A673 (cell line): ENCODE results near the gene KRTAP5-10. TPM values are rescaled to one million over a fixed set of nuclear protein-coding genes. Genes with fewer than 3 reads are reported as not detected.

Source experiments
- BruUV-seq: library from RNA; stranded (reverse); fragments of 400-500 nt; replicated peaks from 2 replicates; lab custom pipeline; 2021; lab: Mats Ljungman, UMichigan
- CTCF ChIA-PET: fragments of 300-600 bp; sonication (Branson Sonifier 250); formaldehyde crosslinking; loops from one replicate; lab custom pipeline; 2022; ENCODE audit warnings: antibody characterized with exemption; lab: Charles Lee
- POLR2A ChIA-PET: fragments of 300-600 bp; sonication (Branson Sonifier 250); formaldehyde crosslinking; loops from one replicate; lab custom pipeline; 2022; ENCODE audit warnings: antibody characterized with exemption; ENCODE audit not compliant: low non-redundant PET; lab: Charles Lee
- DNase-seq: peaks from one replicate; pipeline ENCODE4 v3.0.0-alpha.2; 2015; ENCODE audit warnings: low spot score
- H3K27ac ChIP-seq: fragments of 200-600 bp; sonication (generic); 2 replicates; pipeline ENCODE4 v1.5.1; 2016; ENCODE audit warnings: mixed run types, low read depth, mild to moderate bottlenecking, mixed read lengths, antibody characterized with exemption, low read length; ENCODE audit not compliant: poor library complexity, severe bottlenecking
- H3K27me3 ChIP-seq: fragments of 200-600 bp; sonication (generic); replicated peaks from 2 replicates; pipeline ENCODE4 v1.6.1; 2017; ENCODE audit warnings: mixed run types, low read depth, mild to moderate bottlenecking, mixed read lengths, antibody characterized with exemption, low read length; ENCODE audit not compliant: insufficient read depth, poor library complexity
- H3K36me3 ChIP-seq: fragments of 200-600 bp; sonication (generic); 2 replicates; pipeline ENCODE4 v1.6.1; 2016; ENCODE audit warnings: mixed run types, mild to moderate bottlenecking, mixed read lengths, antibody characterized with exemption, low read length; ENCODE audit not compliant: insufficient read depth, poor library complexity, severe bottlenecking
- H3K4me1 ChIP-seq: fragments of 200-600 bp; sonication (generic); 2 replicates; pipeline ENCODE4 v1.6.1; 2017; ENCODE audit warnings: mixed run types, mild to moderate bottlenecking, mixed read lengths, antibody characterized with exemption, low read length; ENCODE audit not compliant: insufficient read depth, poor library complexity, severe bottlenecking
- H3K4me3 ChIP-seq: fragments of 200-600 bp; sonication (generic); 2 replicates; pipeline ENCODE4 v1.5.1; 2016; ENCODE audit warnings: low read depth, mixed run types, mild to moderate bottlenecking, mixed read lengths, low read length; ENCODE audit not compliant: poor library complexity, severe bottlenecking
- H3K9me3 ChIP-seq: fragments of 200-600 bp; sonication (generic); 2 replicates; pipeline ENCODE4 v1.6.1; 2016; ENCODE audit warnings: mixed run types, low read depth, mild to moderate bottlenecking, mixed read lengths, antibody characterized with exemption, low read length; ENCODE audit not compliant: poor library complexity, severe bottlenecking
- CTCF ChIP-seq: fragments of 300-800, 200-600 bp; sonication (generic); conservative IDR thresholded peaks from 2 replicates; pipeline ENCODE4 v1.5.1; 2017; ENCODE audit warnings: low read depth, mild to moderate bottlenecking, antibody characterized with exemption, low read length, moderate library complexity, mixed read lengths
- EZH2 ChIP-seq: fragments of 200-600 bp; sonication (generic); IDR thresholded peaks from 2 replicates; pipeline ENCODE4 v1.6.1; 2017; ENCODE audit warnings: borderline replicate concordance, low read depth, mild to moderate bottlenecking, mixed read lengths, antibody characterized with exemption, low read length; ENCODE audit not compliant: poor library complexity, severe bottlenecking
- intact Hi-C: fragments of 100-400 bp; cut with micrococcal nuclease; formaldehyde crosslinking; loops from one replicate; pipeline ENCODE4 v1.10.0; 2022; ENCODE audit not compliant: unreplicated experiment
- total RNA-seq: library from RNA; stranded (reverse); gene quantifications from 2 replicates; pipeline ENCODE4 v1.2.3, GENCODE V29; 2021

The KRTAP5-10 gene
- total RNA-seq, 1 experiment from 2014 or later, result not detected

DNA sequence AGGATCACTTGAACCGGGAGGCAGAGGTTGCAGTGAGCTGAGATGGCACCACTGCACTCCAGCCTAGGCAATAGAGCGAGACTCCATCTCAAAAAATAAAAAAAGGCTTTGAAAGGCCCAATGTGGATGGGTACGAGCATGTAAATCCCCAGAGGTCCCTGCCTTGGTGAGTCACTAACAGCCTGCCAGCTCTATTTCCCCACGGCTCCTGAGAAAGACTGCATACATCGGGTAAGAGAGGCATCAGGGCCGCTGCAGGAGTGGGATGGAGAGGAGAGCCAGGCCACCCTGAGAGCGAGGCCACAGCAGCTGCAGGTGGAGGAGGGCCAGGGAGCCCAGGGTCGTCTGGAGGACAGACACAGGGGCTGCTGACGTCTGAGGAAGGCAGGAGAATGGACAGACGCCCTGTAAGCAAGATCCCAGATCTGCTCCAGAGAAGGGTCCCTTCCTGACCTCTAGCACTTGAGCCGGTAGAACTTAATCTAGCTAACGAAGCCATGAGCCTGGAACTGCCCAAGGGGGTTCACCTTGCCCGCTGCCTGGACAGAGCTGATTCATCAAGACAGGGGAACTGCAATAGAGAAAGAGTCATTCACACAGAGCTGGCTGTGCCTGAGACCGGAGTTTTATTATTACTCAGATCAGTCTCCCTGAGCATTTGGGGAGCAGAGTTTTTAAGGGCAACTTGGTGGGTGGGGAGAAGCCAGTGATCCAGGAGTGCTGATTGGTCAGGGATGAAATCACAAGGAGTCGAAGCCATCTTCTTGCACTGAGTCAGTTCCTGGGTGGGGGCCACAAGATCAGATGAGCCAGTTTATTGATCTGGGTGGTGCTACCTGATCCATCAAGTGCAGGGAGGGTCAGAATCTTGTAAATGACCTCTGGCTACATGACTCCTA lies 22.2 kb upstream of the KRTAP5-10 start:
- DNase-seq, result no peak
- Histone ChIP-seq H3K27me3 (no peaks in the 10 kb centered on the region), H3K9me3 (no peaks in the 10 kb centered on the region), H3K4me1 (no peaks in the 10 kb centered on the region), H3K4me3 (no peak overlapping the region), H3K36me3 (no peaks in the 10 kb centered on the region), H3K27ac (no peak overlapping the region)
- BruUV-seq, result no TSS peak
- intact Hi-C loops, result no loop called here
- POLR2A ChIA-PET, result no interaction called here
- CTCF ChIA-PET, result no interaction called here
- TF ChIP-seq CTCF (no peak), EZH2 (no peak)

GRCh38 chr11:71543866-71544265 lies 21.5 kb upstream of the KRTAP5-10 start:
- no peaks in the 10 kb centered on the region for H3K36me3 ChIP-seq
- no peaks in the 10 kb centered on the region for H3K4me1 ChIP-seq
- no peak for TF ChIP-seq CTCF
- ChIA-PET CTCF (no interaction called here), POLR2A (no interaction called here)
- no peaks in the 10 kb centered on the region for H3K27me3 ChIP-seq
- no TSS peak for BruUV-seq
- no peak overlapping the region for H3K4me3 ChIP-seq
- H3K9me3 ChIP-seq, result no peaks in the 10 kb centered on the region
- no peak for DNase-seq
- no peak overlapping the region for H3K27ac ChIP-seq
- intact Hi-C loops, result no loop called here

DNA sequence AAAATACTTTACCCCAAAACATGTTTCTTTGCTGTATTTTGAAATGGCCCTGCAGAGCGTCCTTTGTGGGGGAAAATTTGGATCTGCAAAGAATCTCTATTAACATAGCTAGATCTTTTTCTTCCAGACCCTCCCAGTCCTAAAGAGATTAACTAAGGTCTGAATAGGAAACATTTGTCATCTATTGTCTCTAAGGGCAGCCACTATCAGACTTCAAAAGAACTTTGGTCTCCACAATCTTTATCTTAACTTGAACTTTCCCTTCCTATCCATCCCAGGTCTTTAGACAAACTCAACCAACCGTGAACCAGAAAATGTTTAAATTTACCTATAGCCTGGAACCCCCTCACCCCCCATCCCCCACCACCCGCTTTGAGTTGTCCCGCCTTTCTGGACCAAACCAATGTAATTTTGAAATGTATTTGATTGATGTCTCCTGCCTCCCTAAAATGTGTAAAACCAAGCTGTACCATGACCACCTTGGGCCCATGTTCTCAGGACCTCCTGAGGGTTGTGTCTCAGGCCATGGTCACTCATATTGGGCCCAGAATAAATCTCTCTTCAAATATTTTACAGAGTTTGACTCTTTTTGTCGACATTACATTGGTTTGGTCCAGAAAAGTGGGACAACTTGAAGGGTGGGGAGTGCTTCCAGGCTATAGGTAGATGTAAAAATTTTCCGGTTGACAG lies 20.7 kb upstream of the KRTAP5-10 start:
- Histone ChIP-seq H3K9me3 (no peaks in the 10 kb centered on the region), H3K36me3 (no peaks in the 10 kb centered on the region), H3K4me3 (no peak overlapping the region), H3K27me3 (no peaks in the 10 kb centered on the region), H3K27ac (no peak overlapping the region), H3K4me1 (no peaks in the 10 kb centered on the region)
- no TSS peak for BruUV-seq
- ChIA-PET CTCF (no interaction called here), POLR2A (no interaction called here)
- DNase-seq, result no peak
- intact Hi-C loops, result no loop called here
- TF ChIP-seq EZH2, result no peak
